Measurements from ENCODE around the gene SEL1L3. TPM values are rescaled to one million over a fixed set of nuclear protein-coding genes. Genes with fewer than 3 reads are reported as not detected.

Gene SEL1L3
- total RNA-seq, 4 donors from 2014 or later: 2.2 to 29.8 (median 5.4) TPM

DNA sequence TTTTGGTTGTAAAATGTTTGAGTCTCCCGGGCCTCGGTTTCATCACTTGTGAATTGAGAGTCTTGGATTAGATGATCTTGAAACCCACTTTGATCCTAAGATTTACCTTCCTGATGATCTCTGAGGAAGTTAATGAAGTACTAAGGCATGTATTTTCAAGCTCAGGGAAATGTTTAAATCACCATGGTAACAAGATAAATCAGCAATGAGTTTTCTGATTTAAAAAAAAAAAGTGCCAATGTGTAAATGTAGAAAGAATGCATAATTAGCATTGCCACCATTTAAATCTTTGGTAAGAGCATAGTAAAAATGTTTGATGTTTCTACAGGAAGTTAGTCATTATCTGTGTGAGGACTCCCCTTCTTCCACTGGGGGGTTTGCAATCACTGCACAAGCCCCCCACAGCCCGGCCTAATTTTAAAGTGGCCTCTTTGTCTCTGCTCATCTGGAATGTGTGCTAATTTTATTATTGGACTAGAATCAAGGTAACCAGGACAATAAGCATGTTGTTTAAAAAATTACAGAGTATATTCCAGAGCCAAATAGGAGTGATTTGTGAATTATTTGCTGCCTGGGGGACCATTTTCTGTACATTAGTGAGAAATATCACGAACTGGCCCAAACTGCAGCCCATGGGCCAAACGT, 113.5 kb downstream of the SEL1L3 start:
- no peak for ATAC-seq
- H3K4me3 ChIP-seq: no peak overlapping the region
- no peaks in the 10 kb centered on the region for H3K9me3 ChIP-seq
- WGBS, 2 donors (ENCODE audit: low coverage in 1 of 2): 76 to 85% methylated on average over 5 of the region's 5 CpGs
- TF ChIP-seq POLR2AphosphoS5 (IDR thresholded peaks at IDR 0.05): no peak
- no peak for TF ChIP-seq CTCF (IDR thresholded peaks at IDR 0.05)
- TF ChIP-seq EP300 (IDR thresholded peaks at IDR 0.05): no peak
- TF ChIP-seq POLR2A (IDR thresholded peaks at IDR 0.05): no peak
- no peaks in the 10 kb centered on the region for H3K4me1 ChIP-seq
- no peak overlapping the region for H3K27ac ChIP-seq
- H3K36me3 ChIP-seq: no peaks in the 10 kb centered on the region
- H3K27me3 ChIP-seq: no peaks in the 10 kb centered on the region

GRCh38 chr4:25743971-25744370, 118.8 kb downstream of the SEL1L3 start:
- ATAC-seq: no peak
- no peak overlapping the region for H3K4me3 ChIP-seq
- H3K36me3 ChIP-seq: no peaks in the 10 kb centered on the region
- no peaks in the 10 kb centered on the region for H3K4me1 ChIP-seq
- no peaks in the 10 kb centered on the region for H3K9me3 ChIP-seq
- TF ChIP-seq CTCF (IDR thresholded peaks at IDR 0.05) (no peak), EP300 (IDR thresholded peaks at IDR 0.05) (no peak), POLR2A (IDR thresholded peaks at IDR 0.05) (no peak), POLR2AphosphoS5 (IDR thresholded peaks at IDR 0.05) (no peak)
- no peaks in the 10 kb centered on the region for H3K27me3 ChIP-seq
- H3K27ac ChIP-seq: no peak overlapping the region
- 60 to 63% methylated on average over 1 to 2 of the region's 3 CpGs for WGBS, 2 donors (ENCODE audit: low coverage in 1 of 2)

DNA sequence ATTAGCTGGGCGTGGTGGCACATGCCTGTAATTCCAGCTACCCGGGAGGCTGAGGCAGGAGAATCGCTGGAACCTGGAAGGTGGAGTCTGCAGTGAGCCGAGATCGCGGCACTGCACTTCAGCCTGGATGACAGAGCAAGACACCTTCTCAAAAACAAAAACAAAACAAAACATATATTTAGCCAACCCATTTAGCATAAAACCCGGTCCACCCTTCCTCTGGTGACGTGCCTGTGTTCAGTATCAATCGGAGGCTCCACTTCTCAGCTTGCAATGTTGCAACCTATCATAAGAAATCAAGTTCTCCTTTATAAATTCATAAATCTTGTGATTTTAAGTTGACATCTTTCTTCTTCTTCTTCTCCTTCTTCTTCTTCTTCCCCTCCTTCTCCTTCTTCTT, 133.2 kb downstream of the SEL1L3 start:
- Histone ChIP-seq H3K36me3 (no peaks in the 10 kb centered on the region), H3K9me3 (no peaks in the 10 kb centered on the region), H3K4me1 (no peaks in the 10 kb centered on the region), H3K27ac (no peak overlapping the region), H3K4me3 (no peak overlapping the region), H3K27me3 (no peaks in the 10 kb centered on the region)
- 92 to 93% methylated on average over 4 to 9 of the region's 9 CpGs for WGBS, 2 donors (ENCODE audit: low coverage in 1 of 2)
- TF ChIP-seq EP300 (IDR thresholded peaks at IDR 0.05) (no peak), CTCF (IDR thresholded peaks at IDR 0.05) (no peak), POLR2AphosphoS5 (IDR thresholded peaks at IDR 0.05) (no peak), POLR2A (IDR thresholded peaks at IDR 0.05) (no peak)
- no peak for ATAC-seq

- no peaks in the 10 kb centered on the region for H3K9me3 ChIP-seq
- WGBS, 2 donors (ENCODE audit: low coverage in 1 of 2): 33 to 35% methylated on average over 3 of the region's 3 CpGs
- H3K27ac ChIP-seq: no peak overlapping the region
- TF ChIP-seq EP300 (IDR thresholded peaks at IDR 0.05) (no peak), CTCF (IDR thresholded peaks at IDR 0.05) (no peak), POLR2A (IDR thresholded peaks at IDR 0.05) (no peak)
- H3K4me1 ChIP-seq: no peaks in the 10 kb centered on the region
- H3K36me3 ChIP-seq: no peaks in the 10 kb centered on the region
- no peak overlapping the region for H3K4me3 ChIP-seq
- no peaks in the 10 kb centered on the region for H3K27me3 ChIP-seq
- ATAC-seq: no peak
These were observed 133.9 kb downstream of the SEL1L3 start for GRCh38 chr4:25728886-25729285.

DNA sequence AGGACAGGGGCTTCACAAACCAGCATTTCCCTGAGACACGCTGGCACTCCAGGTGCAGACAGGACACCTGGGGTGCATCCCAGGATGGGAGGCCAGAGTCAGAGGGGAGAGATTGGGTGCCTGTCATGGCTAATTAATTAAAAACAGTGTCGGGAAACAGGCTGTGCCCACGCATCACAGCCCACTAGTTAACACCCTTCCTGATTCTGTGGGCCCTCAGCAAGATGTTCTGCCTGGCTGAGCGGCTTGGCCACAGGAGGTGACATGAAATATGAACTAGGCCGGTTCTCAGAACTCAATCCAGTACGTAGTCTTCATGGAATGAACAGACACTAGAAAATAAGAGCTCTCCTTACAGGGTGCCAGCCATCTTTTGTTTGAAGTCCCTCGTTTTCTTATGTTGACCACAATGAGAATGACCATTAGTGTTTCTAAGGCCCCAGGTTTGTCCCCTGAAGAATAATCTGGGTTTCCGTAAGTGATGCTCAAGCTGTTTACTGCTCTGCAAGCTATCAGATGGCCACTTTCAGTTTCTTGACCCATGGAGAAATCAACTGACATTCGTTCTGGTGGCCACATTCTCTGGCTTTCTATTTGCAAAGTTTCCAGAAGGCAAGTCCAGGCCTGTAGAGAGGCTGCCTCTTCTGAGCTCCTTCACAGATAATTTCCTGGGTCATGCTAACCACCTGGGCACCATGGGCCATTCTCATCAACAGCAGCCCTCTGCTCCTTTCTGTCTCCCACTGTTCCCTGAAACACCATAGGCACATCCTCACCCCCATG, 134.9 kb downstream of the SEL1L3 start:
- TF ChIP-seq POLR2AphosphoS5 (IDR thresholded peaks at IDR 0.05) (no peak), CTCF (IDR thresholded peaks at IDR 0.05) (no peak), EP300 (IDR thresholded peaks at IDR 0.05) (no peak), POLR2A (IDR thresholded peaks at IDR 0.05) (no peak)
- no peak for ATAC-seq
- H3K27ac ChIP-seq: no peak overlapping the region

More for the DNA sequence above, 134.9 kb downstream of the SEL1L3 start:
- Histone ChIP-seq H3K4me1 (no peaks in the 10 kb centered on the region), H3K27me3 (no peaks in the 10 kb centered on the region), H3K4me3 (no peak overlapping the region), H3K36me3 (no peaks in the 10 kb centered on the region), H3K9me3 (no peaks in the 10 kb centered on the region)
- WGBS, 2 donors (ENCODE audit: low coverage in 1 of 2): 89 to 93% methylated on average over 7 to 8 of the region's 9 CpGs

Measured in gastroesophageal sphincter (tissue), 4 donors.